Measurements from ENCODE around the gene STT3B.

Gene STT3B

DNA sequence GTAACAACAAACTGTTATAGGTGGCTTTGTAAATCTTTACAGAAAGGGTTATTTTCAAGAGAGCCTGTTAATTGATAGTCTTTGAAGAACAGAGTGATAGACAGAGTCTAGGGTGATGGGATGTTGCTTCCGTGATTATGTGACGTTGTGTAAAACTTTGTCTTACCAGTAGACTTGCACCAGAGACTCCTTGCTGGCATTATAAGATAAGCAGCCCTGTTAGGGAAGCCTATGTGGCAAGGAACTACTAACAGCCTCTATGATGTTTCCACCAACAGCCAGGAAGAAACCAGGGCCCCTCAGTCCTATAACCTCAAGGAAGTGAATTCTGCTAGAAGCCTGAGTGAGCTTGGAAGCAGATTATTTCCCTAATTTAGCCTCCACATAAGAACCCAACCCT is 18.9 kb downstream of the STT3B start:
- DNase-seq (ENCODE audit: low spot score) = no peak

DNA sequence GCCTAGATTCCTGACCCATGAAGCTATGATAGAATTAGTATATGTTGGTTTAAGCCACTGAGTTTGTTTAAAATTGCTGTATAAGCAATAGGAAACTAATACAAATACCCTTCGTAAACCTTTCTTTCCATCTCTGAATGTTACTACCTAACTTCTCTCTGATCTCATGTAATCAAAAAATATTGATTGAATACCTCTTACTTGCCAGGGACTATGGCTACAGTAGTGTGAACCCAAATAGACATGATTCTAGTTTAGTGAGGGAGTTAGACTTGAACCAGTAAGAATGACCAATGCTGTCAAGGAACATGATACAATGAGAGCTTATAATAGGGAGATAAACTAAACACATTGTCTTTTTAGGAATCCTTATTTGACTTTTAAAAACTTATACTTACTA is 19.4 kb downstream of the STT3B start:
- DNase-seq (ENCODE audit: low spot score) = no peak

DNA sequence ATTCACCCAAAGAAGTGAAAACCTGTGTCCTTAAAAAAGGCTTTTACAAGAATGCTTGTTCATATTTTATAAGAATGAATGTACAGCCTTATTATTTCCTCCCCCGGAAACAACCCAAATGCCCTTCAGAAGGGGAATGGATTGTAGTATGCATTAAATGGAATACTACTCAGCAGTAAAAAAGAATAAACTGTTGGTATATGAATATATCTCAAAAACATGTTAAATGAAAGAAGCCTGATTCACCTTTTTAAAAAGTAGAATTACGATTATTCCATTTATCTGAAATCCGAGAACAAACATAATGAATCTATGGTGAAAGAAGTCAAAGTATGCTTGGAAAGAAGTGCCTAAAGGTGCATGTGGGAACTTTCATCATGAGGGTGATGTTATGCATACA is 20.5 kb downstream of the STT3B start:
- no peak for DNase-seq (ENCODE audit: low spot score)

DNA sequence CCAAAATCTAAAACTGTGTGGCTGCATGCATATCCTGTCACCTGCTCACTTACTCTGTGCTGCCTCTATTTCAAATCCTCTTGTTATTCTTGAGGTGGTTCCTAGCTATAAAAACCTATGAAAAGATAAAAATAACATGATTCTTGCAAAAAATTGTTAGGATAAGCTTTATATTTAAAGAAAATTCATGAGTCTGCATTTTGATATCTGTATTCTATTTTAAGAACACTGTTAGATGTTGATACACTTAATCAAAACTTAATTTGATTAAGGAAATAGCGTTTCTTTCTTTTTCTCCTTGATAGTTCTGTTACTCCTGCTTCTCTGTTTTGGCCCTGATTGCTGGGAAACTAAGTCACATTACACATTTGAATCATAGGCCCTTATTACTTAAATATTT is 22.5 kb downstream of the STT3B start:
- DNase-seq (ENCODE audit: low spot score) = no peak

DNA sequence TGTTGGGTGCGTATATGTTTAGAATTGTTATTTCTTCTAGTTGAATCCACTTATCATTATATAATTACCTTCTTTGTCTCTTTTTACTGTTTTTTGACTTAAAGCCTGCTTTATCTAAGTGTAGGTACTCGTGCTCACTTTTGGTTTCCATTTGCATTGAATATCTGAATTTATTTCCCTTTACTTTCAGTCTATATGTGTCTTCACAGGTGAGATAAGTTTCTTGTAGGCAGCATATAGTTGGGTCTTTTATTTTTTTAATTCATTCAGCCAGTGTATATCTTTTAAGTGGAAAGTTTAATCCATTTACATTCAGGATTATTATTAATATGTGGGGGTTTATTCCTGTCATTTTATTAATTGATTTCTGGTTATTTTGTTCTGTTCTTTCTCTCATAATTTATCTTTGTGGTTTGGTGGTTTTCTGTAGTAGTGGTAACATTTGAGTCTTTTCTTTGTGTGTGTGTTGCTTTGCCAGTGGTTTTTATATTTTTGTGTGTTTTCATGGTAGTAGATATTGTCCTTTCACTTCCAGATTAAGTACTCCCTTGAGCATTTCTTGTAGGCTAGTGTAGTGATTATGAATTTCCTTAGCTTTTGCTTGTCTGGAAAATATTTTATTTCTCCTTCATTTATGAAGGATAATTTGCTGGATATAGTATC is 27.3 kb downstream of the STT3B start:
- no peak for DNase-seq (ENCODE audit: low spot score)

DNA sequence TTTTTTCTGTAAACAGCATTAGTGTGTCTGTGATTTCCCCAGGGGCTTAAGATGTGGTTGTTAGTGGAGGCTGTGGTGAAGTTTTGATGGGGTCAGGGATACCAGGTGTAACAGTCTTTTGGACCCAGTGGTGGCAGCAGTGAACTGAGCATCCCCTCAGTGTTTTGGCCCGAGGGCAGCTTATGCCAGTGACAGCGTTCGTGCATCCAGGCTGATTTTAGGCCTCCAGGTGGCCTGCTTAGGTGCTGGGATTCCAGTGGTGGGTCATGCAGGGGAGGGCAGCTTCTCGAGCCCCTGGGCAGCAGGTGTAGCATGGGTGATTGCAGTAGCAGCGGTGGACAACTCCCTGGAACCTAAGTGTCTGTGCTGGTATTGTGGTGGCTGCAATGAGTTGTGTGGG is 29.2 kb downstream of the STT3B start:
- DNase-seq (ENCODE audit: low spot score) = no peak

DNA sequence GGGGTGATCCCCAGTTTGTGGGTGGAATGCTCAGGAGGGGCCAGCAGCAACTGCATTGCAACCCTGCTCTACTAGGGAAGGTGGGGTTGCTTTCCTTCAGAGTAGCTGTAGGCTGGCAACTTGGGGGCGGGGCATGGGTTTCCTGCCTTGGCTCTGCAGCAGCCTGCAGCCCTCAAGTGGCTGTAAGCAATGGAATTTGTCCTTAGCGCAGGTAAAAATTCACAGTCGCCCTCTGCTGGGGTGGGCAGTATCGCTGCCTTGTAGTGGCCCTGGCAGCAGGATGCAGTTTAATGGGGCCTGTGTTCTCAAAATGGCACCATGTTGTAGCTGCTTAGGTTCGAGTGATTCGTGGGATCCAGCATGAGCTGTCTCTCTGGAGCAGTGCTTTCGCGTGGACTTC is 29.8 kb downstream of the STT3B start:
- no peak for DNase-seq (ENCODE audit: low spot score)

DNA sequence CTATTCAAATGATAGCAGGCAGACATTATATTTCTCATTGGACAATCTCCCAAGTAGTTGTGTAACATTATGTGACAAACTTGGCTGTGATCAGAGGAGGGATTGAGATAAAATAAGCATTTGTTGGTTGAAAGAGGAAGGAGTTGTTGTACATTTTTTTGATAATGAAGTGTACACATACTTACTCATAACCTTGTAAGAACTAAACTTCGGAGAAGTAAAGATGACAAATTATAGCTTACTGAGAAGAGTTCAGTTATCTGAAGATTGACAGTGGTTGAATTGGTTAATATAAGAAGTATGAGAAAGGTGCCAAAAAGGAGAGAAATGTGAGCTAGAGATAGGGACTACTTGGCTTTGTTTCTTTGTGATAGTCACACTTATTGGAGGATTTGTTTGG is 32.6 kb downstream of the STT3B start:
- no peak for DNase-seq (ENCODE audit: low spot score)

DNA sequence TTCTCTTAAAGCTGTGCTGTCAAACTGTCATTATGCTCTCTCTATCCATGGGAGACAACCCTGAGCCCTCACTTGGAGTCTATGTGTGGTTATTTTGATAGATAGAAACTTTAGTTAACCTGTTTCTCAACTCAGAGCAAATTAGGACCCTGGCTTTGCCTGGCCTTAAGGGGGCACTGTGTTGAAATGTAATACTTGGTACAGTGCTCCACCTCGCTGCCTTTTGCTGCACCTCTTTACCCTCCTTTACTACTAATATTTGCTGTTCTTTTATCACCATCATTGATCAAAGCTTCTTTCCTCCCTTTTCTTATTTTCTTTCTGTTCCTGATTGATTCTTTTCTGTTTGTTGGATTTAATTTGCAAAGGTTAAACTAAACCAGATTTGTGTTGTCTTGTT is 34.3 kb downstream of the STT3B start:
- DNase-seq (ENCODE audit: low spot score) = peak; percentile 25

DNA sequence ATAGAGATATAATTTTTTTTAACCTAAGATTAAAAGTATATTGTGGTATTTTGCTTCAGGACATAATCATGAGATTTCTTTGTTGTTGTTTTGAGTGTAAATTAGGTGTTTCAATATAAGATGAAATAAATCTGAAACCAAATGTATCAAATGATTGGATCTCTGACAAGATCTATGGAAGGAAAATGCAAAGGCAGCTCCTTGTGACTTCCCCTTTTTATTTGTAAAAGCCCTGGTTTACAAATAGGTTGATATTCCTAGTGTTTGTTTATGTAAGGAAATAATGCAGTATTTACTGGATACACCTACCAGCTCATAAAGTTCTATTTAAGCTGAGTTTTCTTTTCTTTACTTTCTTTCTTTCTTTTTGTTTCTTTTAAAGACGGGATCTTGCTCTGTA is 35.9 kb downstream of the STT3B start:
- no peak for DNase-seq (ENCODE audit: low spot score)

DNA sequence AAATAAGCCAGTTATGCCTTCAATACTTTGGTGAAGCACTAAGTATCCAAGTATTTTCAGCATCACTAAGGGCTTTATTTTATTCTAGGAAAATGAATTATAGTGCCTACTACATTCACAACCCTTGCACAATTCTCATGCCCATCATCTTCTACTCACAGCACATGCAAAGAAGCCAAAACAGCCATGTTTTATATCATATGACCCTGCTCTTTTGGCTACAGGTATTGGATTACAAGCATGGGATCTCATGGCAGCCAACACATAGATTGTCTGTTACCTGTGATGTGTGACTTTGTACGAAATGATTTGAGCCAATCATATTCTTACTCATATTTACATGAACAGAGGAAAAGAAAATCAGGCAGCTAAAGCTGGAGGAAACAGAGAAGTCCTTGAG is 38.6 kb downstream of the STT3B start:
- DNase-seq (ENCODE audit: low spot score) = no peak

DNA sequence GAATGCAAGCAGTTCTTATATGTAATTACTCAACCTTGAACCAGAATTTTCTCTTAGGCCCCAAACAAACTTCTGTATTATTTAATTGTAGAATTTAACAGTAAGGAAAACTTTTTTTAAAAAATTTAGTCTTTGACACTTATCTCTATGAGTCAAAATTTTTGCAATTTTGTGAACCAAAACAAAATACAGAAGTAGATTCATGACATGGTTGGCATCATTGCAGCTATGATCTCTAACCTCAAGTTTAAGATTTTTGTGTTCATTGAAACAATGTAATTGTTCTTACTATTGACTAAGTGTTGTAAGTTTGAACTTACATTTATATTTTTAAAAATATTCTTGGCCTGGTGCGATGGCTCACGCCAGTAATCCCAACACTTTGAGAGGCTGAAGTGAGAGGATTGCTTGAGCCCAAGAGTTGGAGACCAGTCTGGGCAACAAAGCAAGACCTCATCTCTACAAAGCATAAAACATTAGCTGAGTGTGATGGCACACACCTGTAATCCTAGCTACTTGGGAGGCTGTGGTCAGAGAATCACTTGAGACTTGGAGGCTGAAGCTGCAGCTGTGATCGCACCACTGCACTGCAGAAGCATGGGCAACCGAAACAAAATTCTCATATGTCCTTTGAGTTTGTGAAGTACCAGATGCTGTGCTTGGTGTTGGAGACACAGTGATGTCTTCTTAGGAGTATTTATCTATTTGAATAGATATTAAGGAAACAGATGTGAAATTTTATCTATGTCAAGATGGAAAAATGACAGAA is 39.7 kb downstream of the STT3B start:
- no peak for DNase-seq (ENCODE audit: low spot score)

DNA sequence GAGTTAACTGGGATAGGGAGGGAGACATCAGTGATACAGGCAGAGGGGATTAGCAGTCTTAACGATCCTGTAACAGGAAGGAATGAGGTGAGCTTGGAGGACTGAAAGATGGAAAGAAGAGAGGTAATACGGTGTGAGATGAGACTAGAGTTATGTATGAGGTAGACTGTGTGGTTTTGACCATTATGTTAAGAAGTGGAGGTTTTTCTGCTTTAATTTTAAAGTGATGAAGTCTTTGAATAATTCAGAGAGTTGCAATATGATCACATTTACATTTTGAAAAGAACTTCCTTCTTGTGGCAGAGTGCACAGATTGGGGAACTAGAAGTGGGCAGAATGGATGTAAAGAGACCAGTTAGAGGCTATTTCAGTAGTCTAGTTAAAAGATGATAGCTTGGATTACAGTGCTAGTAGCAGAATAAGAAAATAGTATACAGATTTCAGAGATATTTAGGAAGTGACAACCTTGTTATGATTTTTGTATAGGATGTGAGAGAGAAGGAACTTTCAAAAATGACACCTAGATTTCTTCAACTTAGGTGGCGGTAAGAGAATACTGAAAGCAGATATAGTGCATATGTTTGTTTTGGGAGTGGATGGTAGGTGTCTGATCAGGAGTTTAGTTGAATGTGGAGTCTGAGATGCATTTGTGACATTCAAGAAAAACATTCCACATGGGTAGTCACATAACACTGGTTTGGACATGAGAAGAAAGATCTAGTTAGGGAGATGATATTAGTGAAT is 40.5 kb downstream of the STT3B start:
- no peak for DNase-seq (ENCODE audit: low spot score)

DNA sequence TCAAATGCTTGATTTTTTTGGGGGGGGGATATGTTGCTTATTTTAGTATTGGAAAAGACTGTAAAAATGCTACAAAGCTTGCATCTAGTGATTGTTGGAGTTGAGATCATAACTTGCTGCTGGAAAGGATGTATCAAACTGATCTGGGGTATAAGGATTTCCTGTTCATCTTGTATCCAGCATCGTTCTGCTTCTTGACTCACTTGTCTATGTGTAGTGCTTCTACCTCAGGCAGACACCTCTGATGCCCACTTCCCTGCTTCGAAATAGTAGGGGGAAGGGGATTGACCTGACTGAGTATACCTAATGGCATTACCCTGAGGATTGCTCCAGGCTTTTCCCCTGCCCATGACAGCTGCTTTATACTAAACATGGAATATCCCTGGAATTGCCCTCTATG is 42.7 kb downstream of the STT3B start:
- DNase-seq (ENCODE audit: low spot score) = no peak

DNA sequence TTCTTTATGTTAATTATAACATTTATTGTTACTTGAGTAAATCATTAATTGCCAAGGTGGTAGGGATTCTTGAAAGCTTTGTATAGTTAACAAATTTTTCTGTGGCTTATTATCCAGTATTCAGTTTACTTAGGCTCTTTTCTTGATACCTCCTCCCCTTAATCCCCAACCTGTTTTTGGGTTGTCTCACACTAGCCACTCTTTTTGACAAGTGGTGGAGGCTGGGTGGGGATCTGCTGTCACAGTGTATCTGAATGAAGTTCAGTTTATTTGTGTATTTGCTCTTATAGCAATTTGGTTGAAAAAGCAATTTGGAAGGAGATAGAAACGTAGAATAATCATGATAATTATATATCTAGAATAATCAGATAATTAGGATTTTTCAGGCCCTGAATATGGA is 43.8 kb downstream of the STT3B start:
- no peak for DNase-seq (ENCODE audit: low spot score)

DNA sequence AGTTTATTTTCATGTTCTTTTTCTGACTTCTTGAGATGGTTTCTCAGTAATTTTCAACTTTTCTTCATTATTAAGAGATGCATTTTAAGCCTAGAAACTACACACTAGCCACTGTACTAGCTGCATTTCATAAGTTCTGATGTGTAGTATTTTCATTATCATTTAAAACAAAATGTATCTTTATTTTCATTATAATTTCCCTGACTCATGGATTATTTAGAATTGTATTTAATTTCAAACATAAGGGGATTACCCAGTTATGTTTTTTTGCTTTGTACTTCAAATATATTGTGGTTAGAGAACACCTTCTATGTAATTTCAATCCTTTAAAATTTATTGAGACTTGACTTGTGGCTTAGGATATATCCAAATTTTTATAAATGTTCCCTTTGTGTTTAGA is 44.5 kb downstream of the STT3B start:
- no peak for DNase-seq (ENCODE audit: low spot score)

DNA sequence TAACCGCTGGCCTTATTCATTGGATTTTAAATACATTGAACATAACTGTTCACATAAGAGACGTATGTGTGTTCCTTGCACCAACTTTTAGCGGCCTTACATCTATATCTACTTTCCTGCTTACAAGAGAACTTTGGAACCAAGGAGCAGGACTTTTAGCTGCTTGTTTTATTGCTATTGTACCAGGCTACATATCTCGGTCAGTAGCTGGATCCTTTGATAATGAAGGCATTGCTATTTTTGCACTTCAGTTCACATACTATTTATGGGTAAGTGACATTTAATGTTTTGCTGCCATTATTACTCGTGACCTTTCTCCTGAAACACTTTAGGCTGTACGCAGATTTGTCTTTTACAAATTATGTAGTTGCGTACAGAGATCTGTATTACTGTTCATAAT is 47.1 kb downstream of the STT3B start:
- DNase-seq (ENCODE audit: low spot score) = no peak

DNA sequence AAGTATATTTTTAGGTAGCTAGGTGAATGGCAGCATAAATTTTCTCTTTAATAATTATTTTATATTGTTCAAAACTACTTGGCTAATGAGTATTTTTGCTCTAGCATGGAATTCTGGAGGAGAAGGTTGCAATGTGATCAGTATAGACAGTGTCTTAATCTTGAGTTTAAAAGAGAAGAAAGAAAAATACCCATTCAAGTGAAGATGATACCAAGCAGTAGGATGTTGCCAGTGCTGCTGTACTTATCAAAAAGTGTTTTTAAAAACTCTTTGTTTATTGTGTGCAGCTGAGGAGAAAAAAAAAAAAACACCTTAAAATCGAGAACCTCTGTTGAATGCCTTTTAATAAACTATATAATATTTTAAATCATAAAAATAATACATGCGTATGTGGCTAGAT is 47.9 kb downstream of the STT3B start:
- no peak for DNase-seq (ENCODE audit: low spot score)

DNA sequence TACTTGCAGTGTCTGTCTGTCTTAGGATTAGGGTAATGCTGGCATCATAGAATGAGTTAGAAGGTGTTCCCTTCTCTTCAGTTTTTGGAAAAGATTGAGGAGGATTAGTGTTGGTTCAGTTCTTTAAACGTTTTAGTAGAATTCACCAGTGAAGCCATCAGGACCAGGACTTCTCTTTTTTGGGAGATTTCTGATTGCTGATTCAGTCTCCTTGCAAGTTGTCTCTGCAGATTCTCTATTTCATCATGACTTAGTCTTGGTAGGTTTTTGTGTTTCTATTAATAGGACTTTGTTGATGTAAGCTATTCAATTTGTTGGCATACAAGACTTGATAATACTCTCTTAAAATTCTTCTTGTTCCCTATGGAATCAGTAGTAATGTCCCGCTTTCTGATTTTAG is 48.9 kb downstream of the STT3B start:
- DNase-seq (ENCODE audit: low spot score) = no peak

DNA sequence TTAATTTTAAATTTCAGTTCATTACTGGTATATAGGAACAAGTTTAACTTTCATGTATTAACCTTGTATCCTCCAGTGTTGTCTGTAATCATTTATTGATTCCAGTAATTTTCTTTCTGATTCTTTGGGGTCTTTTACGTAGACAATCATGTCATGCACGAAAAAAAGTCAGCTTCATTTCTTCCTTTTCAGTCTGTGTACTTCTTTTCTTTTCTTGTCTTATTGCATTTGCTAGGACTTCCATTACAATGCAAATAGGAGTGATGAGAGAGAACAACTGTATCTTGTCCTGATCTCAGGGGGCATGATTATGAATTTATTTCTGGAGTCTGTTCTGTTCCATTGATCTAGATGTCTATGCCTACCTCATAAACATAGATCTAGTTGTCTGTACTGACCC is 56.5 kb downstream of the STT3B start:
- no peak for DNase-seq (ENCODE audit: low spot score)

DNA sequence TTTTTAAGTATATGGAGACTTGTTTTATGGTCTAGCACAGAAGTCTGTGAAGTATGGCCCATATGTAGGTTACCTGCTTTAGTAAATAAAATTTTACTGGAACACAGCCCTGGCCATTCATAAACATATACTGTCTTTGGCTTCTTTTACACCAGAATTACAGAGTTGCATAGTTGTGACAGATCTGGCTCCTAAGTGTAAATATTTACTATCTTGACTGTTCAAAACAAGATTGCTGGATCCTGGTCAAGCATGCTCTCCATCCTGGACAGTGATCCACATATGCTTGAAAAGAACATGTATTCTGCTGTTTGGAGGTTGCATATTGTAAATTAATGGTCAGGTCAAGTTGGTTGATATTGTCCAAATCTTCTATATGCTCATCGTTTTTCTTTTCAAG is 57.9 kb downstream of the STT3B start:
- no peak for DNase-seq (ENCODE audit: low spot score)

DNA sequence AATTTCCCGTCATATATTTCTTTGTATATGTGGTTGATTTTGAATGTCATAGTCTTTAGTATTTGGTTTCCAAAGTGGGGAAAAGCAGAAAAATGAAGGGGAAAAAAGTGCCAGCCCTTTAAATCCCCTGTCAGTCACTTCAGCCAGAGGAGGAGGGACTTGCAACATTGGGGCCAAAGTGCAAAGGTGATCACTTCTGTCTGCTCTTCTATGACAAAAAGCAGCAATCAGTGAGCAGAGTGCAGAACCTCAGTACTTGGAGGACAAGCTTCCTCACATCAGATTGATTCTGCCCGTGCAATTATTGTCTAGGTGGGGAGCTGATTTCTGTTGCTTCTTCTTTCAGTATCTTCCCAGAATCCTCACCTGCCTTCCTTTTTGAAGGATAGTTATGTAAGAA is 60.0 kb downstream of the STT3B start:
- no peak for DNase-seq (ENCODE audit: low spot score)

DNA sequence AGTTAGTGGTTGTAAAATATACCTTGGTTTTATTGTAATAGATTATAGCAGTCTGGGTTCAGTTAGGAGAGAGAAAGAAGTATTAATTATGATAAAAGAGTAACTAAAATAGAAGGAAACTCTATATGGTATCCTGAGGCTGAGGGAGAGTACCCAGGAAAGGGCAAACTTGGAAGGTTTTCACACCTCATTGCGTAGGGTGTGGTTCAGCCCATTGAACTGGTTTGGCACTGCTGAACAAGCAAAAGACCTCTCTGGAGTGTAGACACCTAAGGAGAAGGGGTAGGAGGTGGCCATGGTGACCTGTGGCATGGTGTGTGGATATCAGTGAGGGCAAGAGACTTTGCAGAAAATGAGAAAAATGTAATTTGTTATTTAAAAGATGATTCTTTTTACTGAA is 63.5 kb downstream of the STT3B start:
- DNase-seq (ENCODE audit: low spot score) = no peak

All from hematopoietic multipotent progenitor cell treated with erythropoietin and hydrocortisone succinate and interleukin-3 and kit ligand, for 17 days (in vitro differentiated cells).